Activated CD4-positive, alpha-beta T cell treated with anti-CD3 and anti-CD28 coated beads, Interleukin-2, amount 10 ng/mL, durations not matched to agents 24 days and 14 days (primary cell): ENCODE results near the gene ADARB2. TPM values are rescaled to one million over a fixed set of nuclear protein-coding genes. Genes with fewer than 3 reads are reported as not detected.
A peak's percentile ranks its signal among the peaks of the same experiment; 100 is the strongest.

Source experiments
- DNase-seq: peaks from one replicate; pipeline ENCODE4 v3.0.0; 2022
- H3K27ac Mint-ChIP-seq: one replicate; pipeline ENCODE4 v1.8.0; 2022; ENCODE audit warnings: mild to moderate bottlenecking, mixed read lengths
- H3K27me3 Mint-ChIP-seq: one replicate; pipeline ENCODE4 v1.8.0; 2022; ENCODE audit warnings: mixed read lengths
- H3K36me3 Mint-ChIP-seq: one replicate; pipeline ENCODE4 v1.8.0; 2022; ENCODE audit warnings: low read depth, mild to moderate bottlenecking, mixed read lengths
- H3K4me1 Mint-ChIP-seq: one replicate; pipeline ENCODE4 v1.8.0; 2021; ENCODE audit warnings: mixed read lengths
- H3K4me3 Mint-ChIP-seq: one replicate; pipeline ENCODE4 v1.8.0; 2022; ENCODE audit warnings: mild to moderate bottlenecking, moderate library complexity, mixed read lengths
- H3K9me3 Mint-ChIP-seq: one replicate; pipeline ENCODE4 v1.8.0; 2021; ENCODE audit warnings: mixed read lengths
- intact Hi-C: fragments of 100-400 bp; cut with micrococcal nuclease; formaldehyde crosslinking; loops from one replicate; pipeline ENCODE4 v1.15.1; 2023
- total RNA-seq: library from RNA; stranded (reverse); gene quantifications from 2 replicates; pipeline ENCODE4 v1.2.3, GENCODE V29; 2022

The ADARB2 gene
- total RNA-seq, 1 donor from 2014 or later = not detected

GRCh38 chr10:1643908-1644179 lies 93.5 kb downstream of the ADARB2 start:
- intact Hi-C loops = no loop called here
- H3K4me1 Mint-ChIP-seq = peaks cover 16% of the 10 kb centered on the region
- no peaks in the 10 kb centered on the region for H3K27me3 Mint-ChIP-seq
- DNase-seq = no peak
- H3K36me3 Mint-ChIP-seq = no peaks in the 10 kb centered on the region
- H3K27ac Mint-ChIP-seq = no peak overlapping the region
- no peak overlapping the region for H3K4me3 Mint-ChIP-seq
- H3K9me3 Mint-ChIP-seq = no peaks in the 10 kb centered on the region

GRCh38 chr10:1643161-1643907 lies 94.0 kb downstream of the ADARB2 start:
- H3K9me3 Mint-ChIP-seq = no peaks in the 10 kb centered on the region
- H3K4me1 Mint-ChIP-seq = peaks cover 16% of the 10 kb centered on the region
- peak; percentile 73 for DNase-seq
- no peaks in the 10 kb centered on the region for H3K27me3 Mint-ChIP-seq
- intact Hi-C loops = no loop called here
- peak overlapping the region; percentile 51 for H3K4me3 Mint-ChIP-seq
- no peaks in the 10 kb centered on the region for H3K36me3 Mint-ChIP-seq
- H3K27ac Mint-ChIP-seq = peak overlapping the region; percentile 90

- Mint-ChIP-seq H3K36me3 (no peaks in the 10 kb centered on the region), H3K27ac (peak overlapping the region; percentile 90), H3K4me1 (peaks cover 16% of the 10 kb centered on the region), H3K4me3 (no peak overlapping the region), H3K27me3 (peaks cover 3% of the 10 kb centered on the region), H3K9me3 (no peaks in the 10 kb centered on the region)
- intact Hi-C loops = no loop called here
- no peak for DNase-seq
Observed at GRCh38 chr10:1642600-1643160, 94.6 kb downstream of the ADARB2 start.

- H3K4me1 Mint-ChIP-seq = peaks cover 16% of the 10 kb centered on the region
- intact Hi-C loops = no loop called here
- no peak for DNase-seq
- H3K4me3 Mint-ChIP-seq = no peak overlapping the region
- H3K36me3 Mint-ChIP-seq = no peaks in the 10 kb centered on the region
- no peaks in the 10 kb centered on the region for H3K9me3 Mint-ChIP-seq
- H3K27me3 Mint-ChIP-seq = peaks cover 4% of the 10 kb centered on the region
- H3K27ac Mint-ChIP-seq = no peak overlapping the region
Observed at GRCh38 chr10:1641402-1641801, 95.9 kb downstream of the ADARB2 start.

GRCh38 chr10:1638889-1639419 lies 98.4 kb downstream of the ADARB2 start:
- intact Hi-C loops = no loop called here
- Mint-ChIP-seq H3K4me1 (peaks cover 13% of the 10 kb centered on the region), H3K4me3 (no peak overlapping the region), H3K36me3 (no peaks in the 10 kb centered on the region), H3K27ac (no peak overlapping the region), H3K9me3 (no peaks in the 10 kb centered on the region), H3K27me3 (peaks cover 4% of the 10 kb centered on the region)
- no peak for DNase-seq

GRCh38 chr10:1635340-1635739 lies 102.0 kb downstream of the ADARB2 start:
- Mint-ChIP-seq H3K4me1 (peaks cover 2% of the 10 kb centered on the region), H3K4me3 (no peak overlapping the region), H3K27me3 (peaks cover 4% of the 10 kb centered on the region), H3K27ac (no peak overlapping the region), H3K36me3 (no peaks in the 10 kb centered on the region), H3K9me3 (no peaks in the 10 kb centered on the region)
- no peak for DNase-seq
- intact Hi-C loops = no loop called here

GRCh38 chr10:1634239-1634638 lies 103.1 kb downstream of the ADARB2 start:
- Mint-ChIP-seq H3K9me3 (no peaks in the 10 kb centered on the region), H3K27ac (no peak overlapping the region), H3K4me3 (no peak overlapping the region), H3K27me3 (peaks cover 4% of the 10 kb centered on the region), H3K36me3 (no peaks in the 10 kb centered on the region), H3K4me1 (peaks cover 2% of the 10 kb centered on the region)
- intact Hi-C loops = no loop called here
- DNase-seq = no peak

- Mint-ChIP-seq H3K27me3 (peaks cover 4% of the 10 kb centered on the region), H3K27ac (no peak overlapping the region), H3K4me3 (no peak overlapping the region)
Observed at GRCh38 chr10:1633783-1634182, 103.5 kb downstream of the ADARB2 start.

GRCh38 chr10:1632596-1632995 lies 104.7 kb downstream of the ADARB2 start:
- DNase-seq = no peak
- no peak overlapping the region for H3K27ac Mint-ChIP-seq
- no peak overlapping the region for H3K4me3 Mint-ChIP-seq
- intact Hi-C loops = no loop called here
- peaks cover under 1% of the 10 kb centered on the region for H3K27me3 Mint-ChIP-seq
- no peaks in the 10 kb centered on the region for H3K9me3 Mint-ChIP-seq
- H3K4me1 Mint-ChIP-seq = peaks cover 2% of the 10 kb centered on the region
- no peaks in the 10 kb centered on the region for H3K36me3 Mint-ChIP-seq

More at GRCh38 chr10:1633783-1634182, 103.5 kb downstream of the ADARB2 start:
- intact Hi-C loops = no loop called here
- Mint-ChIP-seq H3K36me3 (no peaks in the 10 kb centered on the region), H3K9me3 (no peaks in the 10 kb centered on the region), H3K4me1 (peaks cover 2% of the 10 kb centered on the region)
- no peak for DNase-seq

GRCh38 chr10:1632141-1632540 lies 105.2 kb downstream of the ADARB2 start:
- DNase-seq = no peak
- H3K27ac Mint-ChIP-seq = no peak overlapping the region
- H3K4me1 Mint-ChIP-seq = peaks cover 2% of the 10 kb centered on the region
- no peaks in the 10 kb centered on the region for H3K9me3 Mint-ChIP-seq
- no peak overlapping the region for H3K4me3 Mint-ChIP-seq
- no peaks in the 10 kb centered on the region for H3K36me3 Mint-ChIP-seq
- intact Hi-C loops = no loop called here
- no peaks in the 10 kb centered on the region for H3K27me3 Mint-ChIP-seq

GRCh38 chr10:1631282-1631681 lies 106.0 kb downstream of the ADARB2 start:
- Mint-ChIP-seq H3K27me3 (no peaks in the 10 kb centered on the region), H3K9me3 (no peaks in the 10 kb centered on the region), H3K36me3 (no peaks in the 10 kb centered on the region), H3K4me1 (peaks cover 2% of the 10 kb centered on the region), H3K4me3 (no peak overlapping the region), H3K27ac (peak overlapping the region; percentile 0)
- intact Hi-C loops = no loop called here
- DNase-seq = no peak

GRCh38 chr10:1630304-1630703 lies 107.0 kb downstream of the ADARB2 start:
- no peaks in the 10 kb centered on the region for H3K27me3 Mint-ChIP-seq
- H3K27ac Mint-ChIP-seq = peak overlapping the region; percentile 2
- no peaks in the 10 kb centered on the region for H3K9me3 Mint-ChIP-seq
- no peak overlapping the region for H3K4me3 Mint-ChIP-seq
- intact Hi-C loops = no loop called here
- H3K4me1 Mint-ChIP-seq = peaks cover 2% of the 10 kb centered on the region
- DNase-seq = no peak
- no peaks in the 10 kb centered on the region for H3K36me3 Mint-ChIP-seq

- no peak for DNase-seq
- Mint-ChIP-seq H3K4me1 (peaks cover 2% of the 10 kb centered on the region), H3K36me3 (no peaks in the 10 kb centered on the region), H3K27ac (no peak overlapping the region), H3K9me3 (no peaks in the 10 kb centered on the region), H3K4me3 (no peak overlapping the region), H3K27me3 (no peaks in the 10 kb centered on the region)
- intact Hi-C loops = no loop called here
Observed at GRCh38 chr10:1629326-1630198, 107.8 kb downstream of the ADARB2 start.

GRCh38 chr10:1628757-1629156 lies 108.6 kb downstream of the ADARB2 start:
- DNase-seq = no peak
- peaks cover 2% of the 10 kb centered on the region for H3K4me1 Mint-ChIP-seq
- H3K27ac Mint-ChIP-seq = no peak overlapping the region
- H3K9me3 Mint-ChIP-seq = no peaks in the 10 kb centered on the region
- H3K27me3 Mint-ChIP-seq = no peaks in the 10 kb centered on the region
- intact Hi-C loops = no loop called here
- no peaks in the 10 kb centered on the region for H3K36me3 Mint-ChIP-seq
- H3K4me3 Mint-ChIP-seq = no peak overlapping the region
